ENCODE data around the gene TLNRD1. TPM values are rescaled to one million over a fixed set of nuclear protein-coding genes. Genes with fewer than 3 reads are reported as not detected.

Gene TLNRD1
- total and polyA plus RNA-seq, 3 donors from 2014 or later, result 2.6 to 14.9 (median 11.5) TPM

- WGBS, 2 donors, result 6 to 10% methylated on average over 18 to 21 of the region's 21 CpGs
- Histone ChIP-seq H3K4me1 (no peaks in the 10 kb centered on the region), H3K4me3 (peak overlapping the region; percentile 92 to 96), H3K36me3 (ENCODE audit: low read depth, missing control alignments) (no peaks in the 10 kb centered on the region), H3K27ac (peak overlapping the region; percentile 84 to 95), H3K27me3 (no peaks in the 10 kb centered on the region), H3K9me3 (no peaks in the 10 kb centered on the region)
- intact Hi-C loops (cut with DNase I; ENCODE audit: low total_unique reads), result no loop called here
- no peak for DNase-seq
- no peak for TF ChIP-seq POLR2A (IDR thresholded peaks at IDR 0.05)
- no peak for TF ChIP-seq CTCF (IDR thresholded peaks at IDR 0.05)
Observed at GRCh38 chr15:81000144-81000623, 539 bp upstream of the TLNRD1 start.

DNA sequence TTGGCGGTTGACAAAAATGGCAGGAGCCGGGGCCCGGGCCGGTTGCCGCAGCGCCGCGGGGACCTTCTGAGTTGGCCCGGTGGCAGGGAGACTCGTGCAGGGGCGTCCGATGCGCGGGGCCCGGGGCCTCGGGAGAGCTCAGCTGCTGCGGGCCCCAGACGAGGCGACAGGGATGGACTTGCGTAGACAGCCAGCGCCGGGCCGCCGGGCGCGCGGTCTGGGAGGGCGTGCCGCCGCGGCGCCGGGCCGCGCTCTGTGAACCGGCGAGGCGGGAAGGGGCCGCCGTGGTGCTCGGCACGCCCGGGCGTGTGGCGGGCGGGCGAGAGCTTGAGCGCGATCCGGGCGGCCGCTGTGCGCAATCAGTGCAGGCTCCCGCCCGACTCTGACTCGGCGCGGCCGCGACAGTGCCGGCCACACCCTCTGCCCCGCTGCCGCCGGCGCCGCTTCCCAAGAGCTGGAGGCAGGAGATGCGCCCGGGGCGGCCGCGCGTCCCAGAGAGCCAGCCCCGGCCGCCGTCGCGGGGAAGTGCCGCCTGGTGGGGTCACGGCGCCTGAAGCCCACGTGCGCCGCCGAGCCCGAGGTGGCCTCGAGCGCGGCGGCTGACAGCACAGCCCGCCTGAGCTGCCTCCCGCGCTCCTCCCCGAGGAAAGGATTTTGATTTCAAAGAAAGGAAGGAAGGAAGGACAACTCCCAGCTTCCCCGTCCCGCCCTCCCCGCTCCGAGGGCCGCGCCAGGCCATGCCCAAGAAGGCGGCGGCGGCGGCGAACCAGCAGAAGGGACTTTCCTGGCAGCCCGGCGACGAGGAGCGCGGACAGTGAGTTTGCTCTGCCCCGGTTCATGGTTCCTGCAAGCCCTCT is 657 bp downstream of the TLNRD1 start:
- Histone ChIP-seq H3K36me3 (ENCODE audit: low read depth, missing control alignments) (no peaks in the 10 kb centered on the region), H3K4me3 (peak overlapping the region; percentile 92 to 96), H3K4me1 (no peaks in the 10 kb centered on the region), H3K27me3 (no peaks in the 10 kb centered on the region), H3K9me3 (no peaks in the 10 kb centered on the region), H3K27ac (peak overlapping the region; percentile 84 to 95)
- DNase-seq, result peak; percentile 58
- intact Hi-C loops (cut with DNase I; ENCODE audit: low total_unique reads), result no loop called here
- TF ChIP-seq POLR2A (IDR thresholded peaks at IDR 0.05) (no peak), CTCF (IDR thresholded peaks at IDR 0.05) (no peak)
- WGBS, 2 donors, result 0 to 2% methylated on average over 18 to 62 of the region's 110 CpGs

- no peak for DNase-seq
- no peaks in the 10 kb centered on the region for H3K27me3 ChIP-seq
- WGBS, 2 donors, result 3 to 6% methylated on average over 16 to 40 of the region's 42 CpGs
- no peak for TF ChIP-seq POLR2A (IDR thresholded peaks at IDR 0.05)
- no peak for TF ChIP-seq CTCF (IDR thresholded peaks at IDR 0.05)
- H3K27ac ChIP-seq, result peak overlapping the region; percentile 84 to 95
- intact Hi-C loops (cut with DNase I; ENCODE audit: low total_unique reads), result no loop called here
- no peaks in the 10 kb centered on the region for H3K4me1 ChIP-seq
- peak overlapping the region; percentile 92 to 96 for H3K4me3 ChIP-seq
- H3K9me3 ChIP-seq, result no peaks in the 10 kb centered on the region
- no peaks in the 10 kb centered on the region for H3K36me3 ChIP-seq (ENCODE audit: low read depth, missing control alignments)
Observed at GRCh38 chr15:81002009-81002330, 1.2 kb downstream of the TLNRD1 start.

DNA sequence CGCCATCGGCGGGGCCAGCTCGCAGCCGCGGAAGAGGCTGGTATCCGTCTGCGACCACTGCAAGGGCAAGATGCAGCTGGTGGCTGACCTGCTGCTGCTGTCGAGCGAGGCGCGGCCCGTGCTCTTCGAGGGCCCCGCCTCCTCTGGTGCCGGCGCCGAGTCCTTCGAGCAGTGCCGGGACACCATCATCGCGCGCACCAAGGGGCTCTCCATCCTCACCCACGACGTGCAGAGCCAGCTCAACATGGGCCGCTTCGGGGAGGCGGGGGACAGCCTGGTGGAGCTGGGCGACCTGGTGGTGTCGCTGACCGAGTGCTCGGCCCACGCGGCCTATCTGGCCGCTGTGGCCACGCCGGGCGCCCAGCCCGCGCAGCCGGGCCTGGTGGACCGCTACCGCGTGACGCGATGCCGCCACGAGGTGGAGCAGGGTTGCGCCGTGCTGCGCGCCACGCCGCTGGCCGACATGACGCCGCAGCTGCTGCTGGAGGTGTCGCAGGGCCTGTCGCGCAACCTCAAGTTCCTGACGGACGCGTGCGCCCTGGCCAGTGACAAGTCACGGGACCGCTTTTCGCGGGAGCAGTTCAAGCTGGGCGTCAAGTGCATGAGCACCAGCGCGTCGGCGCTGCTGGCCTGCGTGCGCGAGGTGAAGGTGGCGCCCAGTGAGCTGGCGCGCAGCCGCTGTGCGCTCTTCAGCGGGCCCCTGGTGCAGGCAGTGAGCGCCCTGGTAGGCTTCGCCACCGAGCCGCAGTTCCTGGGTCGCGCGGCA is 1.8 kb downstream of the TLNRD1 start:
- peak; percentile 35 for DNase-seq
- 62 to 66% methylated on average over 26 to 79 of the region's 89 CpGs for WGBS, 2 donors
- no peaks in the 10 kb centered on the region for H3K27me3 ChIP-seq
- no peaks in the 10 kb centered on the region for H3K9me3 ChIP-seq
- peak overlapping the region in 1 of 2 donors; percentile 95 for H3K27ac ChIP-seq
- H3K4me3 ChIP-seq, result peak overlapping the region; percentile 92 to 96
- TF ChIP-seq POLR2A (IDR thresholded peaks at IDR 0.05) (no peak), CTCF (IDR thresholded peaks at IDR 0.05) (no peak)
- no peaks in the 10 kb centered on the region for H3K4me1 ChIP-seq
- no peaks in the 10 kb centered on the region for H3K36me3 ChIP-seq (ENCODE audit: low read depth, missing control alignments)
- intact Hi-C loops (cut with DNase I; ENCODE audit: low total_unique reads), result no loop called here
